ENCODE measurements around the gene RING1.

Gene RING1

DNA sequence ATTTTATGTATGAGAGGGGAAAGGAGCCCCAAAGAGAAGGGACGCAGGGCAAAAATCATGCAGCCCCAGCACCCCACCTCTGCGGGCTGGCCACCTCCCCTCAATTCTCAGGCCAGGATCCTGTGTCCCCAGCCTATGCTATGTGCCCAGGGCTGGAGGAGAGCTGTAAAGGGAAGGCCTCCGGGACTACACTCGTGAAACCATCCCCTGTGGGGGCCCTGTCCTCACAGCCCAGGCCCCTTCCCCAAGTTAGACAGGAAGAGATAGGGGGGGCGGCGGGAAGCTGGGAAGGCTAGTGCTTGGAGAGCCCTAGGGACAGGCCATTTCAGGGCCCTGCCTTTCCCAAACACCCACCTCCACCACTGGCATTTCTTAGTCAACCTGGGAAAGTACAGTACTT lies 14.7 kb upstream of the RING1 start:
- no peak for FAIRE-seq

DNA sequence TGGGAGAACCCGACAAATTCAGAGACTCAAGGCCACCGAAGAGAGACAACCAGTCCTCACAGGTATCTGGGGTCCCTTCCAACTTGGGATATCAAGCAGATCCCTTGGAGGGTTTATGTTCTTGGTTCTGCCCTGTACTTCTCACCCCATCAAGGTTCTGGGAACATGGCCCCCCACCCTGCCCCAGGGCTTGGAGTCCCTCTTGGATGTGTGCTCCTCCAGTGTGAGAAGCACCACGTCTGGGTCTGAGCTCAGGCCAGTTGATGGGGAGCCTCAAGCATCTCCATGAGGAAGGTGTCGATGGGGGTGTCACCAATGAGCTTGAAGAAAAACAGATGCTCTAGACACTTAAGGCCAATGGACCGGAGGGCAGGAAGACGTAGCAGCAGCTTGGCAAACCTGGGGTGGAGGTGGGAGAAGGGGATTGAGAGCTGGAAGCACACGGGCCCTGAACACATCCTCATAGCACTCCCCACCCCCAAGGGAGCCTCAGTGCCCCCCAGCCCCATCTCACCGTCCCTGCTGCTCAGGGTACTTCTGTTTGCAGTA lies 13.8 kb upstream of the RING1 start:
- FAIRE-seq, result no peak

DNA sequence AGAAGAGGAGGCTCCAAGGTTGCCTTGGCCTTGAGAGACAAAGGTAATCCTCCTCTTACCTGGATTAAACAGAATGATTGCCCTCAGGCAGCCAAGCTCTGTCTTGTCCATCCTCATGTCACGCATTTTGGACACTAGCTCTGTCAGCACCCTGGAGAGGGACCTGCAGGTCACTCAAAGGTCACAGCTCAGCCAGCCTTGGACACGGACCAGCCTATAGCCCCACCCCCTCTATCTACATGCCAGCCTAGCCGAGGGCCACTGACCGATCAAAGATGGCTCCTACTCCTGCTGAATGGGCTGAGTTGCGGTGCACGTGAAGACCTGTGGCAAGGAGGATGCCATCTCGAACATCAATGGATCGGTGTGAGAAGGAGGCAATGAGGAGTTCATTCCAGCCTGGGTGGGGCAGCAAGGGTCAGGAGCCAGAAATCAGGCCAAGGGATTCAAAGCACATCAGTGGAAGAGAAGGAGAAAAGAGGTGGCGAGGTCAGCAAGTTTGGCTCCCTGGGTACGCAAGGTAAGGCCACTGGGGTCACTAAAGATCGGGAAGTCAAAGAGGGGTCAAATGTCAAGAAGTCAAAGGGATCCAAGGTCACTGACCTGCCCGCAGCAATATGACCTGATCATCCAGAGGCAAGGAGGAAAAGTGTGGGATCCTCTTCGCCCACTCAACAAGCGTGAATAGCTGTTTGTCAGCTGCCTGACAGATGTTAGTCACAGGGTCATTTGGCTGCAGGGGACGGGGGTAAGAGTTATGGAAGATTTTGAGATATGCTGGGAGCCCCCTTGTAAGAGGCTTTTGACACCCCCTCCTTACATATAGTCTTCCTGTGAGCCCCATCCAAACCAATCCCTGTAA lies 12.8 kb upstream of the RING1 start:
- FAIRE-seq, result no peak

DNA sequence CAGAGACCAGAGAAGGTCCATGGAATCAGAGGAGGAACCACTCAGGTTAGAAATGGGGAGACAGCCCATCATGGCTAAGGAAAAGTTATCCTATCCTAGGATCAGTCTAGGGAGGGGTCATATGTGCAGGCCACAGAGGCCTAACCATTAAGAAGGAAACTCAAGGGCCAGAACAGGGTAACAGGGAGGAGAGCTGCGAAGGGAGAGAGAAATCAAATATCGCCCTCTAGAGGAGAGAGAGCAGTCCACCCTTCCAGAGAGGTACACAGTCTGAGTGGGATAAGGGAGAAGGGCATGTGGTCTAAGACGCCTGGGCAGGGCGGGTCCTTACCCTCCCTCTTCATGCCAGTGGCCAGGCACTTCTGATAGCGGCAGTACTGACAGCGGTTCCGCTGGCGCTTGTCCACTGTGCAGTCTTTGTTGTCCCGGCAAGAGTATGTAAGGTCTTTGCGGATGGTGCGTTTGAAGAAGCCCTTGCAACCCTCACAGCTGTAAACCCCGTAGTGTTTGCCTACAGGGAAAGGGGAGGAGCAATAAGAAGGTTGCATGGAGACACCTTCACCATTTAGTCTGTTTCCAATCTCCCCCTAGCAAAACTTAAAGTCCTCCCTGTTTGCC lies 10.8 kb upstream of the RING1 start:
- FAIRE-seq, result no peak

DNA sequence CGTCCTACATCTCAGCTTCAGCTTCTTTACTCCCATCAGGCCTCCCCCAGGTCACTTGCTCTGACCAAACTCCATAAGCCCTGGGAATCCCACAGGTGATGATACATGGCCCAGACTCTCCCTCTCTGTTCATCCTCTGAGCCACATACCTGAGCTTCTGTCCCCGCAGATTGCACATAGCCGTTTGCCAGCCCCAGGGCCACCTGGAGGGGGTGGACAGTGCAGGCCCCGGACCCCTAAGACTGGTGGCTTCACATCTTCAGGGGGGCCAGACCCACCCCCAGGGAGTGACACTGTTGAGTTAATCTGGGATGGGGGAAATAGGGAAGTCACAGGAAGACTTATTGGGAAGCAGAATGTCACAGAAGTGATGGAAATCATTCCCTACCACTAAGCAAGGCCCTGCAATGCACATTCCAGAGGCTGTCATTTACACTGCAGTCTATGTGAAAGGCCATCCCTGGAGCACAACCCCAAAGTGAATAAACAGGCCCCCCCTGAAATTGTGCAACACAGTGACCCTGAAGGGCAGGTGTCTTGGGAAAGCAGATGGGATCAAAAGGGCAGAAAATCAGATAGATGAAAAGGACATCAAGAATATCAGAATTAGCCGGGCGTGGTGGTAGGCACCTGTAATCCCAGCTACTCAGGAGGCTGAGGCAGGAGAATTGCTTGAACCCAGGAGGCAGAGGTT lies 10.0 kb upstream of the RING1 start:
- FAIRE-seq, result no peak

DNA sequence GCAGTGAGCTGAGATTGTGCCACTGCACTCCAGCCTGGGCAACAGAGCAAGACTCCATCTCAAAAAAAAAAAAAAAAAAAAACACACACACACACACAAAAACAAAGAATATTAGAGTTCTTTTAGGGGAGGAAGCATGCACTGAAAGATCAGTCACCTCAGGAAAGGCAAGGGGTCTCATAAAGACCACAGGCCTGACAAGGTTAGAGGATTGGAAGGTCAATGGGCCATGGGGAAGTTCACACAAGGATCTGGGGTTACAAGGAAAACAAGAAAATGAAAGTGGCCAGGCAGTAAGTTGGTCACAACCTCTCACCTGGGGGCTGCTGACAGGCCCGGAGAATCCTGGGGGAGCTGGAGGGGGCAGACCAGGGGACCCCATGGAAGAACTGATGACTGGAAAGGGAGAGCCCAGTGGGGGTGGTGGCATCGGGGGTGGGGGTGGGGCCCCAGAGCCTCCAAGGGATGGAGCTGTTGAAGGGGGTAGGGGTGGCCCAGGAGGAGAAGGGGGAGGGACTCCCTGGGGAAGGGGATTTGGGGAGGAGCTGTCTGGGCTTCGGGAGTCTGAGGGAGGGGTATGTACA lies 9.4 kb upstream of the RING1 start:
- FAIRE-seq, result no peak

DNA sequence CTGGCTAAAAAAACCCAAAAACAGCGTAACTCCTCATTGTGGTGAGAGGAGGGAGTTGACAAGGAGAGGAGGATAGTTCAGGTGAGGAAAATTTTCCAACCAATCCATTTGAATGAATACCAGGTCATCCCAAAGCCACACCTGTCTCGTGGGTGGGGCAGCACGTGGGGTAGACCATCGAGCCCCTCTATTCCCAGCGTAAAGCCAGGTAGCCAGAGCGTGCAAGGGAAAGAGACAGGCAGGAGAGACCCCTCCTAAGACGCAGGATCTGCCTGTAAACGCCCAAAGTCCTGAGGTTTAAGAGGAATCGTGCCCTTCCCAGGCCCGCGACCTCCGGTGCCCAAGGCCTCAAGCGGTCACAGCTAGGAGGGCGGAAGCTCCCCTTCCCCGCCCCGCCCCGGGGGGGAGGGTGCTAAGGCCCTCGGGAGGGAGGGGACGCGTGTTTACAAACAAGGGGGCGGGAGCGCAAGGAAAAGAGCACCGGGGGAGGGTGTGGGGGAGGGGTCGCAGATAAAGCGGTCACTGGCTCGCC lies 8.5 kb upstream of the RING1 start:
- no peak for FAIRE-seq

DNA sequence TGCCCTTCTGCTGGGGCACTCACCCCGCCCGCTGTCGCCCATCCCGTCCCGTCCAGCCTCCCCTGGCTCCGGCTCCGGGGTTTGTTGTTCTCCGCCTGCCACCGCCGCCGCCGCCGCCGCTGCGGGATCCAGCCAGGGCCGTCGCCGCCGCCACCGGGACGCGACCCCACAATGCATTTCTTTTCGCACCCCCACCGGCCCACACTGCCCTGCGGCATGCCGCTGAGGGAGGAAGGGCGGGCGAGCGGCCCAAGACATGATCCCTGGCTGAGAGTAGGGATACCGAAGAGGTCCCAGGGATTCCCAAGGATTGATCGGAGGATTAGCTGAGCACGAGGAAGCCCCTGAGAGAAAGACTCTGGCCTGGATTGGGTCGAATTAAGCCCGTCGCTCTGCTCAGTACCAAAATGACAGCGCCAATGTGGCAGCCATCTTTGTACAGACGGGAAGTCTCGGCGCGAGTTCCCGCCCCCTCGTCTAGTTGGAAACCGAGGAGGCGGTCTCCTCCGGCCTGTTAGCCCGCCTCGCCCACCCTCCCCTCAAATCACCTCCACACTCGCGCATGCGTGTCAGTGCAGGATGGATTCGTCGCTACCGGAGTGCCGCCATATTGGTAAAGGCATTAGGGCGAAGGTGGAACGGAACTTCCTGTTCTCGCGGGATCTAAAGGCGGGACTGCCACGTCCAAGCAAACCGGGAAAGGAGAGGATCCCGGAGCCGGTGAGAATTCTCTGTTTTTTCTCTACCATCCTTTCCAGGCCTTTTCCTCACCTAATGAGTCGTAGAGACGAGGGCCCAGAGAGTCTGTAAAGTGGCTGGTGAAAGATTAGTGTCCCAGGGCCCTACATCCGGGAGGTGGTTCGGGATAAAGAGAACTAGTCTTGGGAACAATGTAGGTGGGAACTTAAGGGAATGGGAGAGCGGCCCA lies 7.8 kb upstream of the RING1 start, which contains the start of the genes RXRB and SLC39A7:
RXRB (minus strand) TSS at position 447 of the 928 bp plus-strand sequence; CDS start at position 258, 189 bp downstream.
SLC39A7 (plus strand) TSS at position 649 of the 928 bp plus-strand sequence. CDS start 379 bp downstream, outside the sequence.
- FAIRE-seq, result no peak

DNA sequence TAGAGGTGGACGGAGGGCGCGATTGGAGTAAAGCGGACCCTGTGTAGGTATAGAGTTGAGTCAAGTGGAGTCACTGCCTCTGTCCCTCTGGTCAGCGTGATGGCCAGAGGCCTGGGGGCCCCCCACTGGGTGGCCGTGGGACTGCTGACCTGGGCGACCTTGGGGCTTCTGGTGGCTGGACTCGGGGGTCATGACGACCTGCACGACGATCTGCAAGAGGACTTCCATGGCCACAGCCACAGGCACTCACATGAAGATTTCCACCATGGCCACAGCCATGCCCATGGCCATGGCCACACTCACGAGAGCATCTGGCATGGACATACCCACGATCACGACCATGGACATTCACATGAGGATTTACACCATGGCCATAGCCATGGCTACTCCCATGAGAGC lies 7.2 kb upstream of the RING1 start:
- FAIRE-seq, result no peak

DNA sequence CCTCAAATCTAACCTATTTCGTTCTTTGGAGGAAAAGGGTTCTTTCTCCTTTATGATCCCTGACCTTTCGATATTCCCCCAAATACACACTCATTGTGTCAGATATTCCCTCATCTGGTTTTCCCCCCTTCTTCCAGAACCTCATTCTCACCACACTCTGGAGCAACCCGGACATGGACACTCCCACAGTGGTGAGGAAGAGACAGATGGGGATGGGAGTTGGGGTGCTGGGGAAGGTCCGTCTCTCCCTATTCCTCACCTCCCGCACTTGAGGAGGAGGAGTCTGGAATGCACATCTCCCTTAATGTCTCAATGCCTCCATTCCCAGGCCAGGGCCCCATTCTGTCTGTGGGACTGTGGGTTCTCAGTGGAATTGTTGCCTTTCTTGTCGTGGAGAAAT lies 6.4 kb upstream of the RING1 start:
- no peak for FAIRE-seq

DNA sequence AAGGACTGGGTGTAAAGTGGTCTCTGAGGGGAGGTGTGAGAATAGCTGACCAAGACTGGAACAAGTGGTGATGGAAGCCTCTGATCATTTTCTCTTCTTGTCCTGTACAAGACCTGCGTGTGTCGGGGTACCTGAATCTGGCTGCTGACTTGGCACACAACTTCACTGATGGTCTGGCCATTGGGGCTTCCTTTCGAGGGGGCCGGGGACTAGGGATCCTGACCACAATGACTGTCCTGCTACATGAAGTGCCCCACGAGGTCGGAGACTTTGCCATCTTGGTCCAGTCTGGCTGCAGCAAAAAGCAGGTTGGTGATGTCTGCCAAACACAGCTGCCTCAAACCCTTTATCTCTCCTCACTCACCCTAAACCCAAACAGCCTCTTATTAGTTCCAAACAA lies 5.5 kb upstream of the RING1 start:
- FAIRE-seq, result no peak

DNA sequence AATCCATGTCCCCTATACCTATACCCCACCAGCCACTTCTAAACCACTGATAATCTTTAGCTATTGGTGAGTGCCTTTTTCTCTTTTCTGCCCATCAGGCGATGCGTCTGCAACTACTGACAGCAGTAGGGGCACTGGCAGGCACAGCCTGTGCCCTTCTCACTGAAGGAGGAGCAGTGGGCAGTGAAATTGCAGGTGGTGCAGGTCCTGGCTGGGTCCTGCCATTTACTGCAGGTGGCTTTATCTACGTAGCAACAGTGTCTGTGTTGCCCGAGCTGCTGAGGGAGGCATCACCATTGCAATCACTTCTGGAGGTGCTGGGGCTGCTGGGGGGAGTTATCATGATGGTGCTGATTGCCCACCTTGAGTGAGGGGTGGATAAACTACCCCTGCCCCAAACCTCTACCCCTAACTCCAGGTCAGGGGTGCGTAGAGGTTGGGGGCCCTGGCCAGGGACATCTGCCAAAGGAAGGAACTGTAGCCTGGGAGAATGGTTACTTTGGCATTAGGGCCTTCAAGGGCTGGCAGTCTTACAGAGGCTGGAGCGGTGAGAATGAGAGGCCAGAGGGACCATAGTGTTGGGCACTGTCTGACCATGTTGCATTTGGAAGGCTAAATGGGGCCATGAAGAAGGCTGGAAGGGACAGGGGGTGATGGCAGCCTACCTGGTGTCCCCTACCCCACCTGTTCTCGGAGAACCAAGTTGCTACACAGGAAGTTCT lies 4.7 kb upstream of the RING1 start:
- no peak for FAIRE-seq

DNA sequence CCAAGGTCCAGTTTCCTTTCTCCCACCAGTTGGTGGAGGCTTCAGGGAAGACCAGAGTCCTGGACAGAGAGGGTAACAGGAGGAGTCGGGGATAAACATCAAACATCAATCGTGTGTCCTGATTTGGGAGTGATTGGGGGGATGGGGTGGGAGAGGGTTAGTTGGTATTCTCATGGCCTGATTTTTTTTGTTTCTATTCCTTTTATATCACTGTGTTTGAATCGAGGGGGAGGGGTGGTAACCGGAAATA lies 4.2 kb upstream of the RING1 start:
- FAIRE-seq, result no peak

DNA sequence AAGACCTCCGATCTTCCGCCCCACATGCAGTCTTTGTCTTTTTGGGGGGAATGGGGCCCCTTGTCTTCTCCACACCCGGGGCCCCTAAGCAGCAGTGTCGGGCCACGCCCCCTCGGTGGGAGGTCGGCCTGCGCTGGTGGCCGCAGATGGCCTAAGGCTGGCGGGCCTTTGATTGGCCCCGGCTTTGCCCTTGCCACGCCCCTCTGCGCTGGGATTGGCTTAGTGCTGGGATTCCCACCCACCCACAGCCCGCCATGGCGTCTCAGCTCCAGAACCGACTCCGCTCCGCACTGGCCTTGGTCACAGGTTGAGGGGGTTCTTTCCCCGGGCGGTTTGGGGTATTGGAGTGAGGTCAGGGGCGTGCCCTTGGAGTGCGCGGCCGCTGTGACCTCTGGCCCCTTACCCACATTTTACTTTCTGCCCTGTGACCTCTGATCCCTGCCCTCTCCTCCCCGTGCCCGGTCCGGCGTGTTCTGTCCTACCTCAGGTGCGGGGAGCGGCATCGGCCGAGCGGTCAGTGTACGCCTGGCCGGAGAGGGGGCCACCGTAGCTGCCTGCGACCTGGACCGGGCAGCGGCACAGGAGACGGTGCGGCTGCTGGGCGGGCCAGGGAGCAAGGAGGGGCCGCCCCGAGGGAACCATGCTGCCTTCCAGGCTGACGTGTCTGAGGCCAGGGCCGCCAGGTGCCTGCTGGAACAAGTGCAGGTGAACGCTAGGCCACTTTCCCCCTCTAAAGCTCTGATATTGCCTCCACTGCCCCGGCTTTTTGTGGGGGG lies 3.7 kb upstream of the RING1 start, which contains the start of gene HSD17B8:
HSD17B8 (plus strand) TSS at position 241 of the 776 bp plus-strand sequence; CDS start at position 255, 14 bp downstream.
- no peak for FAIRE-seq

DNA sequence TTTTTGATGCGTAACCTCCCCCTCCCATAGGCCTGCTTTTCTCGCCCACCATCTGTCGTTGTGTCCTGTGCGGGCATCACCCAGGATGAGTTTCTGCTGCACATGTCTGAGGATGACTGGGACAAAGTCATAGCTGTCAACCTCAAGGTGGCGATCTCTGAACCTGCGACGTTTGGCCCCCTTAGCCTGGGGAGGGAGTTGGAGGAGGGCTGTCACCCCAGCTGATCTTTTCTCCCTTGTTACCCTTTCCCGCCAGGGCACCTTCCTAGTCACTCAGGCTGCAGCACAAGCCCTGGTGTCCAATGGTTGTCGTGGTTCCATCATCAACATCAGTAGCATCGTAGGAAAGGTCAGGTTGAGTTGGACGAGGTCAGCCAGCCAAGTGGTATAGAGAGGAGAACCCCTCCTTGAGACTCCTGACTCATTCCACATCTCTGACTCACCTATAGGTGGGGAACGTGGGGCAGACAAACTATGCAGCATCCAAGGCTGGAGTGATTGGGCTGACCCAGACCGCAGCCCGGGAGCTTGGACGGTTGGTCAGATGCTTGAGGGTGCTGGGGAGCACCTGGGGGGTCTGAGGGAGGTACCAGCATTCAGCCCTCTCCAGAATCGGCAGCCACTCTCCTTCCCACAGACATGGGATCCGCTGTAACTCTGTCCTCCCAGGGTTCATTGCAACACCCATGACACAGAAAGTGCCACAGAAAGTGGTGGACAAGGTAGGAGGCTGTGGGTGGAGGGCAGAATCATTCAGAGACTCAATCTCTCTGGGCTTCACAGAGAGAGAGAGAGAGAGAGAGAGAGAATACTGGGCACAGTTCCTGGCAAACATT lies 2.9 kb upstream of the RING1 start:
- no peak for FAIRE-seq

DNA sequence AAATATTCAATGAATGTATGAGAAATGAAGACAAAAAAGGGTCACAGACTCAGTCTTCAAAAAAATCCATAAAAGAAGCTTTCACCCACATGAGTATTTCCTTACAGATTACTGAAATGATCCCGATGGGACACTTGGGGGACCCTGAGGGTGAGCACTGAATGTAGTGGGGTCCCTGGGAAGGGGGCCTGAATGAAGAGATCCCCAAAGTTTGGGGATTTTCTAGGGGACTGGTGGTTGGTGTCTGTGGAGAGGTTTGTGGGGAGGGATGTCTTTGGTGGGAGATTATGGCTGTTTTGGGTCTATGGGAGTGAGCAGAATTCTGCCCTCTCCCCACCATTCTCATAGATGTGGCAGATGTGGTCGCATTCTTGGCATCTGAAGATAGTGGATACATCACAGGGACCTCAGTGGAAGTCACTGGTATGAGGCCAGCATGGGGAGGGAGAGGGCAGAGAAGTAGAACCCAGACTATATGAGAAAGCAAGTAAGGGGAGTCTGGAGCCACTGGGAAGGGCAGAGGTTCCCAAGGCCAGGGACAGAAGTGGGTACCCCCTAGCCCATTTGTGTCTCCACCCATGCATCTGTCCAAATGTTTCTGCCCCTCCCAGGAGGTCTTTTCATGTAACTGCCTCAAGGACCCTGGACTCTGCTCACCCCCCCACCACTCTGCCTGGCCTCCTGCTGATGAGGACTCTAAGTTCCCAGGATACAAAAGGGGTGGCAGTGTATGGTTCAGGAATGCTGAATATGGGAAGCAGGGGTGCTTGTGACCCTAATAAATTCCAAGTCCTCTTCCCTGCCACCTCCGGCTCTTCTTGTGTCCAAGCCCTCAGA lies 2.1 kb upstream of the RING1 start:
- FAIRE-seq, result no peak

DNA sequence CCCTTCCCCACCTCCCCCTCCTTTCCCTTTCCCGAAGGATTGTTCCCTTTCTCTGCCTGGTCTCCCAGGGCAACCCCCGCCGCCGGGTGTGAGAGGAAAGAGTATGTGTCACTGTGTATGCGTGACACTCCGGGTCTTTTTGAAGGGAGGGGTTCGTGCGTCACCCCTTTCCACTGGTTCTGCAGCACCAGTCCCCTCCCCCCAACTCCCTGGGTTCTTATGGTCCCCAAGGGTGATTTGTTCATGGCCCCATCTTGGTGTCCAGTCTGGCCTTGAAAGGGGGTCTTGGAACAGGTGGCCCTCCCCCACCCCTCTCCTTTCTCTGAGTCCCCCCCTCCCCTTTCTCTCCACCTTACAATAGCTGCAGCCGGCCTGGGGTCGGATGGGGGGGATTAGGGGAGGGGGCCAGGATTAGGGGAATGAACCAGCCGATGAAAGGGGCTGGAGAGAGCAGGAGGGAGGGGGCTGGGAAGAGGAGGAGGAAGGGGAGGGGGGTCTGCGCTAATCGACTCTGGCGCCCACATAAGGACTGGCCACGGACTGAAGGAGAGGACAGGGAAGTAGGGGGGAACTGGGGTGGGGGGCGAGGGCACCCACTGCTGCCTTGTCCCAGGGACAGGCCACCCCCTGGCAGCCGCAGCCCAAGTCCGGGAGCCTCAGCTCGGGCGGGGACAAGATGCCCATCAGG lies 1.3 kb upstream of the RING1 start:
- no peak for FAIRE-seq
